ENCODE results near the gene CTU2.

The CTU2 gene

GRCh38 chr16:88739977-88740726, 33.8 kb downstream of the CTU2 start:
- Histone ChIP-seq H3K36me3 (ENCODE audit: low read depth) (peaks cover 32% of the 10 kb centered on the region), H3K27me3 (ENCODE audit: insufficient read depth, poor library complexity, severe bottlenecking) (no peaks in the 10 kb centered on the region), H3K4me1 (ENCODE audit: insufficient read depth, poor library complexity, severe bottlenecking) (no peaks in the 10 kb centered on the region), H3K4me3 (ENCODE audit: severe bottlenecking) (no peak overlapping the region), H3K27ac (ENCODE audit: poor library complexity, severe bottlenecking) (no peak overlapping the region), H3K9me3 (ENCODE audit: severe bottlenecking) (no peaks in the 10 kb centered on the region)
- ATAC-seq (ENCODE audit: low read depth) (no peak), DNase-seq (ENCODE audit: low spot score) (no peak)
- TF ChIP-seq CTCF (IDR thresholded peaks at IDR 0.05; ENCODE audit: poor library complexity, severe bottlenecking): no peak

GRCh38 chr16:88740727-88741055, 34.4 kb downstream of the CTU2 start:
- Histone ChIP-seq H3K9me3 (ENCODE audit: severe bottlenecking) (no peaks in the 10 kb centered on the region), H3K36me3 (ENCODE audit: low read depth) (peaks cover 28% of the 10 kb centered on the region), H3K27ac (ENCODE audit: poor library complexity, severe bottlenecking) (no peak overlapping the region), H3K4me1 (ENCODE audit: insufficient read depth, poor library complexity, severe bottlenecking) (no peaks in the 10 kb centered on the region), H3K4me3 (ENCODE audit: severe bottlenecking) (no peak overlapping the region), H3K27me3 (ENCODE audit: insufficient read depth, poor library complexity, severe bottlenecking) (no peaks in the 10 kb centered on the region)
- DNase-seq (ENCODE audit: low spot score) (no peak), ATAC-seq (ENCODE audit: low read depth) (no peak)
- no peak for TF ChIP-seq CTCF (IDR thresholded peaks at IDR 0.05; ENCODE audit: poor library complexity, severe bottlenecking)

GRCh38 chr16:88741368-88741767, 35.1 kb downstream of the CTU2 start:
- no peak overlapping the region for H3K27ac ChIP-seq (ENCODE audit: poor library complexity, severe bottlenecking)
- no peak for TF ChIP-seq CTCF (IDR thresholded peaks at IDR 0.05; ENCODE audit: poor library complexity, severe bottlenecking)
- no peaks in the 10 kb centered on the region for H3K9me3 ChIP-seq (ENCODE audit: severe bottlenecking)
- H3K27me3 ChIP-seq (ENCODE audit: insufficient read depth, poor library complexity, severe bottlenecking): no peaks in the 10 kb centered on the region
- no peak overlapping the region for H3K4me3 ChIP-seq (ENCODE audit: severe bottlenecking)
- DNase-seq (ENCODE audit: low spot score) (no peak), ATAC-seq (ENCODE audit: low read depth) (no peak)
- peaks cover 23% of the 10 kb centered on the region for H3K36me3 ChIP-seq (ENCODE audit: low read depth)
- no peaks in the 10 kb centered on the region for H3K4me1 ChIP-seq (ENCODE audit: insufficient read depth, poor library complexity, severe bottlenecking)

GRCh38 chr16:88742896-88743605, 36.7 kb downstream of the CTU2 start:
- H3K4me3 ChIP-seq (ENCODE audit: severe bottlenecking): no peak overlapping the region
- no peak for TF ChIP-seq CTCF (IDR thresholded peaks at IDR 0.05; ENCODE audit: poor library complexity, severe bottlenecking)
- no peaks in the 10 kb centered on the region for H3K9me3 ChIP-seq (ENCODE audit: severe bottlenecking)
- peaks cover 18% of the 10 kb centered on the region for H3K36me3 ChIP-seq (ENCODE audit: low read depth)
- no peak for ATAC-seq (ENCODE audit: low read depth)
- no peaks in the 10 kb centered on the region for H3K4me1 ChIP-seq (ENCODE audit: insufficient read depth, poor library complexity, severe bottlenecking)
- H3K27me3 ChIP-seq (ENCODE audit: insufficient read depth, poor library complexity, severe bottlenecking): no peaks in the 10 kb centered on the region
- no peak for DNase-seq (ENCODE audit: low spot score)
- H3K27ac ChIP-seq (ENCODE audit: poor library complexity, severe bottlenecking): no peak overlapping the region

All from RWPE2 (cell line).